ENCODE data around the gene MYRIP.

DNA sequence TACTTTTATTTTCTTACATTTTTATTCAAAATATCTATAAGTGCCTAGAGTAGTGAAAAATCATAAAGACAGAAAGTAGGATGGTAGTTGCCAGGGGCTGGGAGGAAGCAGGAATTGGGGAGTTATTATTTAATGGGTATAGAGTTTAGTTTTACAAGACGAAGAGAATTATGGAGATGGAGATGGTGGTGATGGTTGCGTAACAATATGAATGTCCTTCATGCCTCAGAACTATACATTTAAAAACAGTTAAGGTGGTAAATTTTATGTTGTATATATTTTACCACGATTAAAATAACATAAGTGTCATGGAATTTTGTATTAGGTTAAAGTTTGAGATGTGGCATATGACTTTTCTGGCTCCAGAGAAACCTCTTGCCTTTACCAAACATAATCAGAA is 171.4 kb downstream of the MYRIP start:
- no peak for TF ChIP-seq FOXK2 (IDR thresholded peaks at IDR 0.05)
- TF ChIP-seq CTBP1 (IDR thresholded peaks at IDR 0.05; ENCODE audit: borderline replicate concordance): no peak
- TF ChIP-seq NFRKB (IDR thresholded peaks at IDR 0.05): no peak
- no peak for TF ChIP-seq FOXA1 (IDR thresholded peaks at IDR 0.05)
- TF ChIP-seq SP1 (IDR thresholded peaks at IDR 0.05): no peak
- TF ChIP-seq HDGF (IDR thresholded peaks at IDR 0.05; ENCODE audit: borderline replicate concordance): no peak
